OCI-LY3 (cell line): ENCODE measurements around the gene KDM4C.

Source experiments
- H2AFZ ChIP-seq: fragments of 200-600, 300-600 bp; shearing (Covaris generic); 2 replicates; pipeline ENCODE4 v1.6.0; 2014; ENCODE audit warnings: antibody characterized with exemption, low read depth, low read length
- H3K27ac ChIP-seq: fragments of 200-600, 300-600 bp; sonication (generic); 2 replicates; pipeline ENCODE4 v1.5.1; 2014; ENCODE audit warnings: mild to moderate bottlenecking, low read length, moderate library complexity, mixed read lengths
- H3K27me3 ChIP-seq: fragments of 200-600, 300-600 bp; sonication (generic); 2 replicates; pipeline ENCODE4 v1.6.1; 2014; ENCODE audit warnings: low read depth, low read length, mixed read lengths
- H3K36me3 ChIP-seq: fragments of 200-600, 300-600 bp; sonication (generic); replicated peaks from 2 replicates; pipeline ENCODE3; 2014; ENCODE audit warnings: low read depth, low read length, mixed read lengths
- H3K4me1 ChIP-seq: fragments of 300-600, 200-600 bp; sonication (generic); 2 replicates; pipeline ENCODE4 v1.6.1; 2014; ENCODE audit warnings: low read length, mixed read lengths
- H3K4me2 ChIP-seq: fragments of 200-600, 300-600 bp; sonication (generic); 2 replicates; pipeline ENCODE4 v1.6.1; 2014; ENCODE audit warnings: low read length, mixed read lengths
- H3K4me3 ChIP-seq: fragments of 300-600, 200-600 bp; sonication (generic); 2 replicates; pipeline ENCODE4 v1.5.1; 2014; ENCODE audit warnings: antibody characterized with exemption, mild to moderate bottlenecking, low read length, moderate library complexity
- H3K79me2 ChIP-seq: fragments of 300-600, 200-600 bp; shearing (Covaris generic); 2 replicates; pipeline ENCODE4 v1.6.1; 2014; ENCODE audit warnings: mild to moderate bottlenecking, low read length, mixed read lengths
- H3K9ac ChIP-seq: fragments of 300-600, 200-600 bp; shearing (Covaris generic); 2 replicates; pipeline ENCODE4 v1.6.0; 2014; ENCODE audit warnings: mild to moderate bottlenecking, low read length, moderate library complexity
- H3K9me3 ChIP-seq: fragments of 200-600, 300-600 bp; shearing (Covaris generic); 2 replicates; pipeline ENCODE4 v1.6.1; 2014; ENCODE audit warnings: low read length, mixed read lengths; ENCODE audit not compliant: insufficient read depth
- H4K20me1 ChIP-seq: fragments of 200-600, 300-600 bp; sonication (generic); 2 replicates; pipeline ENCODE4 v1.6.1; 2016; ENCODE audit warnings: low read length, mixed read lengths; ENCODE audit not compliant: insufficient read depth
- CTCF ChIP-seq: fragments of 200-600, 300-600 bp; sonication (generic); IDR thresholded peaks from 2 replicates; pipeline ENCODE4 v1.5.1; 2014; ENCODE audit warnings: antibody characterized with exemption, low read length, low read depth
- EZH2phosphoT487 ChIP-seq: fragments of 200-600 bp; shearing (Covaris generic); IDR thresholded peaks from 2 replicates; pipeline ENCODE4 v1.6.1; 2018; ENCODE audit warnings: antibody characterized with exemption, mixed run types, low read depth

Gene KDM4C

GRCh38 chr9:7104625-7105024 is 346.9 kb downstream of the KDM4C start:
- H3K4me3 ChIP-seq = no peak overlapping the region
- H3K27ac ChIP-seq = no peak overlapping the region
- no peak overlapping the region for H3K4me2 ChIP-seq
- TF ChIP-seq CTCF = no peak
- no peak for TF ChIP-seq EZH2phosphoT487
- no peak overlapping the region for H2AFZ ChIP-seq
- no peaks in the 10 kb centered on the region for H3K4me1 ChIP-seq
- no peaks in the 10 kb centered on the region for H3K79me2 ChIP-seq
- H3K36me3 ChIP-seq = peaks cover 10% of the 10 kb centered on the region
- H3K27me3 ChIP-seq = no peaks in the 10 kb centered on the region
- H3K9me3 ChIP-seq = no peaks in the 10 kb centered on the region
- H4K20me1 ChIP-seq = no peaks in the 10 kb centered on the region
- no peak overlapping the region for H3K9ac ChIP-seq

GRCh38 chr9:7105095-7105494 is 347.3 kb downstream of the KDM4C start:
- no peak overlapping the region for H2AFZ ChIP-seq
- H3K27me3 ChIP-seq = no peaks in the 10 kb centered on the region
- H3K4me2 ChIP-seq = no peak overlapping the region
- H3K79me2 ChIP-seq = no peaks in the 10 kb centered on the region
- H4K20me1 ChIP-seq = no peaks in the 10 kb centered on the region
- no peak overlapping the region for H3K27ac ChIP-seq
- H3K36me3 ChIP-seq = peaks cover 10% of the 10 kb centered on the region
- no peaks in the 10 kb centered on the region for H3K9me3 ChIP-seq
- TF ChIP-seq EZH2phosphoT487 (no peak), CTCF (no peak)
- H3K4me1 ChIP-seq = no peaks in the 10 kb centered on the region
- H3K4me3 ChIP-seq = no peak overlapping the region
- no peak overlapping the region for H3K9ac ChIP-seq

- Histone ChIP-seq H3K9ac (no peak overlapping the region), H3K27me3 (no peaks in the 10 kb centered on the region), H3K4me1 (no peaks in the 10 kb centered on the region), H3K27ac (no peak overlapping the region), H3K4me3 (no peak overlapping the region), H4K20me1 (no peaks in the 10 kb centered on the region), H3K79me2 (no peaks in the 10 kb centered on the region), H3K4me2 (no peak overlapping the region), H3K9me3 (no peaks in the 10 kb centered on the region), H2AFZ (no peak overlapping the region), H3K36me3 (peaks cover 8% of the 10 kb centered on the region)
- TF ChIP-seq CTCF = no peak
- no peak for TF ChIP-seq EZH2phosphoT487
Observed at GRCh38 chr9:7108936-7109335, 351.2 kb downstream of the KDM4C start.

- no peak overlapping the region for H3K27ac ChIP-seq
- H4K20me1 ChIP-seq = no peaks in the 10 kb centered on the region
- H3K79me2 ChIP-seq = no peaks in the 10 kb centered on the region
- H3K9ac ChIP-seq = no peak overlapping the region
- H2AFZ ChIP-seq = no peak overlapping the region
- no peaks in the 10 kb centered on the region for H3K27me3 ChIP-seq
- no peaks in the 10 kb centered on the region for H3K9me3 ChIP-seq
- TF ChIP-seq CTCF (no peak), EZH2phosphoT487 (no peak)
- no peaks in the 10 kb centered on the region for H3K4me1 ChIP-seq
- no peaks in the 10 kb centered on the region for H3K36me3 ChIP-seq
- no peak overlapping the region for H3K4me3 ChIP-seq
- no peak overlapping the region for H3K4me2 ChIP-seq
Observed at GRCh38 chr9:7111413-7111812, 353.6 kb downstream of the KDM4C start.
